Sigmoid colon (tissue), 4 donors: Measurements from ENCODE around the gene NDOR1.

Experiments
- EP300 ChIP-seq, 4 donors: sonication (generic); formaldehyde crosslinking; IDR thresholded peaks; one replicate each; pipeline ENCODE4 v1.6.1; 2017; ENCODE audit warnings: antibody characterized with exemption in 4 of 4
- POLR2A ChIP-seq, 2 donors: fragments of 450-650 bp; IDR thresholded peaks; one replicate each; pipeline ENCODE4 v1.6.1; 2016; ENCODE audit warnings: antibody characterized with exemption in 2 of 2, mild to moderate bottlenecking in 2 of 2, moderate library complexity in 2 of 2

DNA sequence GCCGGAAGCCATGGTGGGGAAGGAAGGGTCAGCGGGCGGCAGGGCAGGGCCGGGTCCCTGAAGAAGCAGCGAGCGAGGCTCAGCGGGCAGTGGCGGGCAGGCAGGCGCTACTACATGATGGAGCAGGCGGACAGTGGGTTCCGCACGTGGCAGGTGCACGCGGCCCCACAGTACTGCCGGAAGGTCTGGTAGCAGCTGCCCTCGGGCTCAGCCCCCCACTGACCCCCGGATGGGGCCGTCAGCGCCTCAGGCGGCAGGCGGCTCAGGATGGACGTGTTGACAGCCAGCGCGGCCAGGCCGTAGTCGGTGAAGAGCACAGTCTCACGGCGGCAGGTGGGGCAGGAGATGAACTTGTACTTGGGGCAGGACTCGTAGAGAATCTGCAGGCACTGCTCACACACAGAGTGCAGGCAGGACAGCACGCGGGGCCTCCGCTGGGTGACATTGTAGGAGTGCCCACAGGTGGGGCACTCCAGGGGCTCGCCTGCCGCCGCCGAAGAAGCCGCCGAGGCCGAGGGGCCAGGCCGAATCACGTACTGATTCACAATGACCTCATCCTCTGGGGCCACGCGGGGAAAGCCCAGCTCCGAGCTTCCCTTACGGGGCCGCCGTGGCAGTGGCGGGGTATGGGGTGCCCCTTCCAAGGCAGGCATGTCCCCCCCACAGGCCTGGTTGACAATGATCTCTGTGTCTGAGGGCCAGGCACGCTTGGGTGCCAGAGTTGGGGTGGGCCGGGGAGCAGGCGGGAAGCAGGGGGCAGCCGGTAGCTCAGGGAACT is 15.0 kb downstream of the NDOR1 start:
- TF ChIP-seq POLR2A (IDR thresholded peaks at IDR 0.05) (no peak), EP300 (IDR thresholded peaks at IDR 0.05) (no peak)
